Myocyte (in vitro differentiated cells): ENCODE results near the gene PSMC3. TPM values are rescaled to one million over a fixed set of nuclear protein-coding genes. Genes with fewer than 3 reads are reported as not detected.
A peak's percentile ranks its signal among the peaks of the same experiment; 100 is the strongest.

ENCODE experiments used
- DNase-seq: peaks from one replicate; pipeline ENCODE4 v3.0.0-alpha.2; 2012; ENCODE audit warnings: low read depth
- total RNA-seq: library from RNA; depleted of rRNA; stranded (reverse); fragments of >200 nt; gene quantifications from 2 replicates; pipeline ENCODE4 v1.2.3, GENCODE V29; 2014

The PSMC3 gene
- total RNA-seq, 1 donor from 2014 or later, result 296 TPM

- peak; percentile 39 for DNase-seq
Observed at GRCh38 chr11:47443028-47443700, 16.9 kb upstream of the PSMC3 start.

GRCh38 chr11:47442514-47442913 is 16.3 kb upstream of the PSMC3 start:
- no peak for DNase-seq

GRCh38 chr11:47441421-47441820 is 15.2 kb upstream of the PSMC3 start:
- no peak for DNase-seq

GRCh38 chr11:47440054-47440476 is 13.8 kb upstream of the PSMC3 start:
- no peak for DNase-seq

GRCh38 chr11:47438721-47439120 is 12.5 kb upstream of the PSMC3 start:
- DNase-seq, result no peak

- DNase-seq, result no peak
Observed at GRCh38 chr11:47437746-47438418, 11.6 kb upstream of the PSMC3 start.

- DNase-seq, result no peak
Observed at GRCh38 chr11:47437218-47437745, 11.0 kb upstream of the PSMC3 start.

GRCh38 chr11:47436726-47437125 is 10.5 kb upstream of the PSMC3 start:
- DNase-seq, result no peak

- DNase-seq, result no peak
Observed at GRCh38 chr11:47435687-47436086, 9.4 kb upstream of the PSMC3 start.

GRCh38 chr11:47434011-47434786 is 8.0 kb upstream of the PSMC3 start:
- DNase-seq, result peak; percentile 65

GRCh38 chr11:47433157-47433556 is 6.9 kb upstream of the PSMC3 start:
- peak; percentile 95 for DNase-seq

GRCh38 chr11:47431356-47432083 is 5.3 kb upstream of the PSMC3 start:
- DNase-seq, result no peak

GRCh38 chr11:47430524-47430923 is 4.3 kb upstream of the PSMC3 start:
- DNase-seq, result no peak

GRCh38 chr11:47425611-47426010 is 628 bp downstream of the PSMC3 start:
- DNase-seq, result no peak

GRCh38 chr11:47418454-47419259 is 7.6 kb downstream of the PSMC3 start:
- no peak for DNase-seq

GRCh38 chr11:47417712-47418111 is 8.5 kb downstream of the PSMC3 start:
- DNase-seq, result no peak

GRCh38 chr11:47415949-47416472 is 10.2 kb downstream of the PSMC3 start:
- DNase-seq, result peak; percentile 96

- DNase-seq, result peak; percentile 61
Observed at GRCh38 chr11:47415091-47415854, 11.0 kb downstream of the PSMC3 start.

- DNase-seq, result no peak
Observed at GRCh38 chr11:47414685-47415070, 11.6 kb downstream of the PSMC3 start.
